A204.1 (cell line): ENCODE measurements around the gene MTSS2.

Source experiments
- FAIRE-seq: peaks from 2 replicates; lab custom pipeline; 2012; peaks lifted over from hg19 to GRCh38; lab: Jason Lieb, UNC

MTSS2 gene, protein sequence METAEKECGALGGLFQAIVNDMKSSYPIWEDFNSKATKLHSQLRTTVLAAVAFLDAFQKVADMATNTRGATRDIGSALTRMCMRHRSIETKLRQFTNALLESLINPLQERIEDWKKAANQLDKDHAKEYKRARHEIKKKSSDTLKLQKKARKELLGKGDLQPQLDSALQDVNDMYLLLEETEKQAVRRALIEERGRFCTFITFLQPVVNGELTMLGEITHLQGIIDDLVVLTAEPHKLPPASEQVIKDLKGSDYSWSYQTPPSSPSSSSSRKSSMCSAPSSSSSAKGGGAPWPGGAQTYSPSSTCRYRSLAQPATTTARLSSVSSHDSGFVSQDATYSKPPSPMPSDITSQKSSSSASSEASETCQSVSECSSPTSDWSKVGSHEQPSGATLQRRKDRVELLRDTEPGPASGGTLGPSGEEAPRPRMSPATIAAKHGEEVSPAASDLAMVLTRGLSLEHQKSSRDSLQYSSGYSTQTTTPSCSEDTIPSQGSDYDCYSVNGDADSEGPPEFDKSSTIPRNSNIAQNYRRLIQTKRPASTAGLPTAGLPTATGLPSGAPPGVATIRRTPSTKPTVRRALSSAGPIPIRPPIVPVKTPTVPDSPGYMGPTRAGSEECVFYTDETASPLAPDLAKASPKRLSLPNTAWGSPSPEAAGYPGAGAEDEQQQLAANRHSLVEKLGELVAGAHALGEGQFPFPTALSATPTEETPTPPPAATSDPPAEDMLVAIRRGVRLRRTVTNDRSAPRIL

DNA sequence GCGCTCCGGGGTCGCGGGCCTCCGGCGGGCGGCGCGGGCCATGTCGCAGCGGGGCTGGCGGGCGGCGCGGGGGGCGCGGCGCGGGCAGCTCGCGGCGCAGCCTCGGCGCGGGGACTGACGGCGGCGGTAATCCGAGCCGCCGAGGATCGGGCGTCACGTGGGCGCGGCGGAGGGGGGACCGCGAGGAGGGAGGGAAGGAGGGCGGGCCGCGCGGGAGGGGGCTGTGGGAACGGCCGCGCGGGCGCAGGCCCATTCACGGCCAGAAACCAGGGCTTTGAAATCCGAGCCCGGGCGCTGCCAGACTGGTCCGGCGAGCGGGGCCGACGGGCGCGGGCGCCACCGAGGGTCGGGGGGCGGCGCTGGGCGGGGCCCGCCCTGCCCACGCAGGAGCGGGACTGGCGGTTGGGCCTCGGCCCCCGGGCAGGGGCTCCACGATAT, at the start of gene MTSS2:
TSS of gene MTSS2 (minus strand) at position 116 of the 438 bp plus-strand sequence. CDS start 262 bp downstream, outside the sequence.
- FAIRE-seq, result no peak

DNA sequence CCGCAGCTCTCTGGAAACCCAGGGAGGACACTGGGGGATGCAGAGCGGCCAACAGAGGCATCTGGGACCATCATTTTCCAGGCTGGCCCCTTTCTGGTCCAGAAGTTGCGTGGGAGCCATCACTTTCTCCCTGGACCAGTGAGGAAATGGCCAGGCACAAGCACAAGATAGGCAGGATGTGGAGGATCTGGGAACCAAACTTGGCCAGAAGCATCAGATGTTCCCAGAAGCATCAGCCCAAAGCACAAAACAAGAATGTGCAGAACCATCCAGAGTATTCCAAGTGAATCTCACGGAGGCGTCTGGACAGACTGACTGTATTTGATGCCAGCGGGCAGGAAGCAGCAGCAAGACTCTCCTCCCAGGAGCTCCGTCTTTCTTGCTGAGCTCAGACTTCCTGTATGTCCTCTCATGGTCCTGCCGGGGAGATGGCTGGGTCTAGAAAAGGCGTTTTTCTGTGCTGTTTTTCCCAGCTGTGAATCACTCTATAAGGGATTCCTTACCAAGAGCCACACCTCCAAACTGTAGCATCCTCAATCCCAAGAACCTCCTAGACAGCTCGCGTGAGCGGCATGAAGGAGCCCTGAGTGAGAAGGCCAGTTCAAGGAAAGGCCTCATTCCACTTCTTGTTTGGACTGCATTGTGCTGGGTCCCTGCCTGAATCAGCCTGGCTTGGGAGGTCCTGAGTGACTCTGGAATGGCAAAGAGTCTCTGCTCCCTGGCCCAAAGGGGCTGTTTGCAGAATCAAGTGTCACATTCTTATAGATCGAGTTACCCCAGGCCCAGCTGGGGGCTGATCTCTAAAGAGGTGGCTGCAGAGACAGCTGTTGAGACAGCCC, 49.5 kb upstream of the MTSS2 start:
- FAIRE-seq, result no peak

DNA sequence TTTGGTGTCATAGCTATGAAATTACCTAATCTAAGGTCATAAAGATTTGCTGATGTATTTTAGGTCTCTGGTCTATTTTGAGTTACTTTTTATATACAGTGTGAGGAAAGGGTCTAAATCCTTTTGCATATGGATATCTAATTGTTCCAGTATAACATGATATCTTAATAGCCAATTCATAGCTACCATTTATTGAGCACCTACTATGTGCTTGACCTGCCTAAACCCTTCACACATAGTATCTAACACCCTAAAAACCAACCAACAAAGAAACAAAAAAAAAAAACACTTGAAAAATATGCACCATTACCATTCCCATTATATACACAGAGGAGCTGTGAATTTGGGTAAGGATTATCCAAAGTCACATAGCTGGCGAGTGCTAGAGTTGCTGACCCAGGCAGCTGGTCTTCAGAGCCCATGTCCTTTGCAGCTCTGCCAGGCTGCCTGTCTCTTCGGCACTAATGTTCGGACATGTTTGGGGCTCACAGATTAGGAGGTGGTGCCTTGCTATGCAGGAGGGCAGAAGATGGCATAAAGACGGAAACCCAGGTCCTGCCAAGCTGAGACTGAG, 48.8 kb upstream of the MTSS2 start:
- no peak for FAIRE-seq

DNA sequence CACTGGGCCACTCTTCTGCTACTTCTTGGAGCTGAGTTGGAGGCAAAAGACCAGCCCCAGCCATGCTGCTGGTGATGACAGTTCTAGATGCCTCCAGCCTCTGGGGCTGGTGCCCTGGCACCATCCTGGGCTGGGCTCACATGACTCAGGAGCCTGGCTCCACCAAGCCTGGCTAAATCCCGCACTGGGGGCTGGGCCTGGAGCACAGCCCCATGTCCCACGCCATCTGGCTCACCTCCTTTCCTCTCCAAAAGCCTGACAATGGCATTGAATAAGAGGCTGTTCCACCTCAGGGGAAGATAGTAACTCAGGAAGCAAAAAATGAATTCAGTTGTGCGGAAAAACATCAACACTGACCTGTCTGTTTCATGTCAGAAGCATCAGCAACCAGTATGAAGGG, 45.1 kb upstream of the MTSS2 start:
- no peak for FAIRE-seq

DNA sequence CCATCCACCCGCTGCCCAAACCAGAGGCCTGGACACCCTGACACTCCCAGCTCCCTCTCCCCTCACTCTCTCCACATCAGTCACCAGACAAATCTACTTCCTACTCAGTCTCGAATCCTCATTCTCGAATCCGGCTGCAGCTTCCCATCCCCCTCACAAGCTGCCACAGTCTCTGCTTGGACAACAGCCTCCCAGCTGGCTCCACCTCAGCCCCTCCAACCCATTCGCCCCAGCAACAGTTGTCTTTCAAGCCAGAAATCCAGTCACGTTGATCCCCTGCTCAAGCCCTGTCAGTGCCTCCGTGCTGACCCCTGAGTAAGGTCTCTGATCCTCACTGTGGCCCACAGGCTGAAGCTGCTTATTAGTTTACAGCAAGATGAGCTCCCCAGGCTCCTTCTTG, 44.2 kb upstream of the MTSS2 start:
- FAIRE-seq, result no peak

DNA sequence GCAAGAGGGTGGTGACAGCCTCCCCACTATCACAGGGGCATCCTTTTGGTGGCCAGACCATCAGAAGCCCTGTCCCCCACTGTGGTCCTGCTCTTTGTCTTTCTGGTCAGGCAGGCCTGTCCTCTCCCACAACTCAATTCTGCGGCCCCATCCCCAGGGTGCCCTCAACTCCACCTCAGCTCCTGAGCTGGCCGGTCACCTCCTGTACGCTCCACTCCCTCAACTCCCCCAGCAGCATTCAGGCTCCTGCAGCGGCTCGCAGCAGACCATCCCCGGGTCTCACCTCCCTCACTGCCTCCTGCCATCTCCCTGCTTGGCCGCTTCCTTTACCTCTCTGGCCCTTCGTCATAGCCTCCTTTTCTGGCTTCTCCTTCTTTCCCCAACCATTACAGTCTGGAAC, 43.4 kb upstream of the MTSS2 start:
- FAIRE-seq, result no peak

DNA sequence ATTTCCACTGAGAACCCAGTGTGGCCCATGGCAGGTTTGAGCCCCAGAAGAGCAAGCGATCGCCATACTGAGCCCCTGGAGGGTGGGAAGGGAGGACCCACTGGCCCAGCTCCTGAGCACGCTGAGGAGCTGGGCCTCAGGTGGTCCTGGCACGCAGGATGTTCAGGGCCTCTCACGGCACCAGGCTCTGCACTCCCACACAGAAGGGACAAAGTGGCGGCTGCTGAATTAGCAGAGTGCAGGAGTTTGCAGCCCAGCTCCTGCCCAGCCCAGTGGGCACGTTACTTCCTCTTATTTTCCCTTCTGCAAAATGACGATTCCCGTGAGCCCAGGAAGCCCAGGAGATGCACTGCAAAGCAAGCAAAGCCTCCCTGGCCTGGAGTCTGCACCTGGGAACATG, 42.3 kb upstream of the MTSS2 start:
- no peak for FAIRE-seq

DNA sequence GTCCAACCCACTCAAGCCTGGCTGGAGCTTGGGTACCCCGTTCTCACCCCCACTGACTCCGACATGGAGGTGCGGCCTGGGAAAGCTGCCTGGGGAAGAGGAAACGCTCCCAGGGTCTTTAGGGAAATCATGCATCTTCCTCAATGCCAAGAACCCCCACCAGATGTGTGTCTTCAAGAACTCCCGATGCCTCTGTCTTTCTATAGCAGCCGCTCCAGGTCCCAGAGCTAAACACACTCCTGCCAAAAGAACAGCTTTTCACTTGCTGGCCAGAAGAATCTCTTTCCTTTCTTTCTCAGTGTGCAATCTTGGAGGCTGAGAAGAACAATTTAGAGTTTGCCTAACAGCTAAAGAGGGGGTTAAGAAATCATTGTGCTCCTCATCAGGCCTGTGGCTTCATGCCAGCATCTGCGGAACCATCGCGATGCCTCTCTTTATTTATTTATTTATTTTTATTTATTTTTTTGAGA, 41.1 kb upstream of the MTSS2 start:
- no peak for FAIRE-seq

DNA sequence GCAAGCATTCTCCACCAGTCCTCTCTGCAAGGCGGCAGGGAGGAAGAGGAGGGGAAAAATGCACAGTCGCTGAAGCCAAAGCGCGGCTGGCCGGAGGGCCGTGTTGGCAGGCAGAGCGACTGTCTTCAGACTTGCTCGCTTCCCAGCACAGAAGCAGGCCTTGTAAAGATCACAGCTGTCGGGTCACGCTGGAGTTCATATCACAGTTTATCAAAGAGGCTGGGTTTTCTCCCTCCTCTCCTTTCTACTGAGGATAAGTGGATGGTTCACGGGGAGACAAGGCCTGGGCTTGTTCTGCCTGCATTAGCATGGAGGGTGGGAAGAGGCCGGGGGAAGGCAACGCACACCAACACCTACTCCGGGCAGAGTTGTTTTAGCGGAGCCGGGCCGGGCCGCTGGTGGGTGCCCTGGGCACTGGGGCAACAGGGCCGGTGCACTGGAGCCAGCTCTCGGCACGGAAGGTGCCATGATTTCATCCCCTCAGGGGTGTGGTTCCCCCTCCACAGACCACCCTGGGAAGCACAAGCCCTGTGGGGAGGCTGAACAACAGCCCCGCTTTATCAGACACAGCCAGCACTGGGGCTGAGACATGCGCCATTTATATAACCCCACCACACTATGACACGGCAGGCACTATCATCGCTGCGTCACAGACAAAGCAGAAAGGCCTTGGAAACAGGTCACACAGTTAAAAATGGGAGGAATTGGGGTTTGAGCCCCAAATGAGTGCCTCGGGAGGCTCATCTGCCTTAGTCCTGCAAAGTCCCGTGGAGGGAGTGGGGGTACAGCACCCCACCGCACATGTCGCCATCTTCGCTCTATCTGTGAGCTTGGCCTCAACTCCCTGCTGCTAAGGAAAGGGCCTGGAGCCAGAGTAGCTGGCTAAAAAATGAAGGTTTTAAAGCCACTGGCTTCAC, 40.3 kb upstream of the MTSS2 start:
- no peak for FAIRE-seq

DNA sequence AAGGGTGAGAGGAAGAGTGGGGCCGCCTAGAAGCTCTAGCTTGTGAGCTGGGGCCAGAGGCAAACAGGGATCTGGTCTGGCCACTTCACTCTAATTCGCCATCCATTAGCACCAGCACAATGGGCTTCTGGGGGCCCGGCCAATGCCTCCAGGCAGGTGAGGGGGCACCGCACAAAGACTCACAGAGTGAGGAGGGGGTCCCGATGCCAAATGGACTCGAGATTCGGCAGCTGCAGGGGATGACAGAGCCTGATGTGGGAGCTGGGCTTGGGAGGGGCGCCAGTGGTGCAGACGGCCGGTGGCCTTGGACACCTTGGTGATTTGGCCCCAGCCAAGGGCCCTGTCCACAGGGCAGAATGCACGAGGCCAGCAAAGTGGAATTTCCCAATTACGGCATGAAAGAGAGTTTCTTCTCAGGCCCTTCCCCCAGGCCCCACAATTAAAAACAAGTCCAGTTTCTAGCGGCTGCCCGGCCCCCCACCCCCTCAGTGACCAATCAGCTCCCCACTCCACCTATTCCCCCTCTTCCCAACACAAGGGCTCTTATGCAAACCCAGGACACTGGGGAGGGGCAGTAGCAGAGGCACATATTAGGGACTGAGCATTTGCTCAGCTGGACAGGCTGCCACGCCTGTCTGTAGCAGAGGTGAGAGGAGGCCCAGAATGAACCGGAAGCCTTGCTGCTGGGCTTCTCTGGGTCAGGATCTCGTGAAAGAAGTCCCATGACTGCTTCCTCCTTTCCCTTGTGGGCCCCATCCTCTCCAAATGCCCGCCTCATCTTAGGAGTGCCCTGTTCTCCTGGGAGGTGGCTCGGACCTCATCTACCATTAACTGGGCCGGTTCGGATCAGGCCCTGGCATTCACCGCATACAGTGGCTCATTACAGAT, 39.4 kb upstream of the MTSS2 start:
- FAIRE-seq, result no peak

DNA sequence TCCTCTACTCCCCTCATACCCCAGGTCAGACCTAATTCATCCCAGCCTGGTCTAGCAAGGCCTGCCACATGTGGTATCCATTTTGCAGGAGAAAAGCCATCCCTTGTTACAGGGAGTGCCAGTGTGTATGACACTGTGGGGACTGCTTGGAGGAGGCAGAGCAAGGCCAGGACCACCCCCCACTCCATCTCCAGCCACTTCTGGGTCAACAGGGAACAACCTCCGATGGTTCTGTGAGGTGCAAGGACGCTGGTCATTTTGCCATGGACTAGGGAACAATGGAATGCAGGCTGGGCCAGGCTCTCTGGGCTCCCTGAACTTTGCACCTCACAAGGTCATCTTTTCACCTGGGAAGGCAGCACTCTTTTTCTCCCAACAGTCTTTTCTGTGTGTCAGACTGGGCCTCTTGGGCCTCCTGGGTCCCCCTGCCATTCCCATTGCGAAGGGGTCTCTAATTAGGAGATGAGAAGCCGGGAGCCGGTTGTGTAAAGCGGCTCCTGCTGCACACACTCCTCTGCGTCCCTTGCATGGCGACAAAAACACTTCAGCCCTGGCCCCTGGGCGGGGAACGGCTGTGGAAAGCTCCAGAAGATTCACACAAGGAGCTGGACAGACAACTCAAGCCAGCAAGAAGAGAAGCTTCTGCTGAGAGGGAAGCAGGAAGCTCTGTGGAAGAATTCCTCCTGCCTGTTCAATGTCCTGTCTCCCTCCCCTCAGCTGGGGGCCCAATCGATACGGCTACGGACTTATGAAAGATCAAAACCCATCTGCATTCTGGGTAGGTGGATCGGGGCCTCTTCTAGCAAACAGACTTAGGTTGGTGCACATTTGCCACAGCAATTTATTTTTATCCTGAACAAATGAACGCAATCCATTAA, 38.5 kb upstream of the MTSS2 start:
- FAIRE-seq, result no peak

DNA sequence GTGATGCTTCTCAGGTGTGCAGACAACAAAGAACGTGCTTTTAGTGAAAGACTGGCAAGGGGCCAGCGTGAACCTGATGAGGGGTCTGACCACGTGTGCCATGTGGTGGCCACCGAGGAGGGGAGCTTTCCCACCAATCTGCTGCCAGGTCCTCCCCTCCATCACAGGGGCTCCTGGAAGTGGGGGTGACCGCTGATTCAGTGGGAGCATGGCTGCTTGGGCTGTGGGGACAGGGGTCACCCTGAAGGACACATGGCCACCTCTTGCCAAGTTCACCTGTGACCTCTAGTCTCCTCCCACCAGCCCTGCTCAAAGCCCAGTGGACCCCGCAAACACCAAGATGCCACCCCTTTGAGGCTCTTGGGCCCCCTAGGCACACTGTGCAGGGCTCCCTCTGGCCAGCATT, 37.9 kb upstream of the MTSS2 start:
- FAIRE-seq, result no peak

DNA sequence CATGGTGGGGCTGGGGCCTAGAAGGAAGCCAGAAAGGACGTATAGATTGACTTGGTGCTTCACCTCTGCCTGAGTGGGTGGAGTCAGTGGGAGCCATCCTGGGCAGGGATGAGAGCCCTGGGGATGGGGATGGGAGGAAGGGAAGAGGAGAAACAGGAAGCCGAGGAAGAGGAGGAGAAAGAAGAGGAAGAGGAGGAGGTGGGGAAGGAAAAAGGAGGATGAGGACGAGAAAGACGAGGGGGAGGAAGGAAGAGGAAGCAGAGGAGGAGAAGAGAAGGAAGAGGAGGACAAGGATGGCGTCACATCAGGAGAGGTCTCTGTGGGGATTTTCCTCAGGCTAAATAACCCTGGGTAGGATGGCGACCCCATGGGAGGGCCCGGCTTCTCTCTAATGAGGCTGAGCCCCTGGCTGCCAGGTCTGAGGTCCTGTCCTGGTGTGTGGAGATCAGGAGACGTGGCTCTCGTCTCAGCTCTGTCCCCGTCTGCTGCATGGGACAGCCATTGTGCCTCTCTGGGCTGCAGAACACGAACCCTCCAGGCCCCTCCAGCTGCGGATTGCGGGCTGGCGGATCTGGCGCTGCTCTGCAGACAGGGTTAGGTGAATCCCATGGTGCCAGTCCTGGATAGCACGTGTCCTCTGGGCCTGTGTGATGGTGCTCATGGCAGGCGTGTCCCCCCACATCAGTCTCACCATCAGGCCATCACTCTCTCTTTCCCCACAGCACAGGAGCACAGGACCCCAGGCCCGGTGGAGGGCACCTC, 35.5 kb upstream of the MTSS2 start:
- FAIRE-seq, result no peak

DNA sequence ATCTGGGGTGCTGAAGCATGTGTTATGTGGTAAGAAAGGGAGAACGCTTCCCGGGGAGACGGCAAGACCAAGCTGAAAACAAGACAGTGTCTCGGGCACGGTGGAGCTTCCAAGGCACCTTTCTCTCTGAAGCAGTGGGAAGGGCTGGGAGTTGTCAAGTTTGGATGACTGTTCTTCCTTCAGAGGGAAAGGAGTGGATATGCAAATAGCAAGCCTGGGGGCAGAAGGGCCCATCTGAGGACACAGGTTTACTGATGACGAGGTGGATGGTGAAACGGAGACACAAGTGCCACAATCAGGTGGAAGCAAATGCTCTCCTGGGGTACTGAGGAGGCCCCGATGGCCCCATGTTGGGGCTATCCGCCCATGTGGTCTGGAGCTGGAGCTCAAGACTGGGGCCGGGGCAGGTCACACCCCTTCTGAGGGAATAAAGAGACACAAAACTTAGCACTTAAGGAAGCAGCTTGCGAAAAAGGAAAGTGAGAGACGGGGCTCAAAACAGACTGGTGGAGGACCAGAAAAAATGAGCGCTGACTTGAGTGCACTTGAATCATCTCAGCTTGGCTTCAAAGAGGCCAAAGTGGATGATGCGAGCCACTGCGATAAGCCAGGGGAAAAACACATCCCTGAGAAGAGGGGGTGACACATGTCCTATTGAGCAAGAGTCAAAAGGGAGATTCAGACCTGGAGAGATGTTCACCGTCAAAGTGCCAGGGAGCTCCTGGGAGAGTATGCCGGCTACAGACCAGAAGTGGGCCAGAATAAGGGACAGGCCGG, 34.8 kb upstream of the MTSS2 start:
- FAIRE-seq, result no peak

DNA sequence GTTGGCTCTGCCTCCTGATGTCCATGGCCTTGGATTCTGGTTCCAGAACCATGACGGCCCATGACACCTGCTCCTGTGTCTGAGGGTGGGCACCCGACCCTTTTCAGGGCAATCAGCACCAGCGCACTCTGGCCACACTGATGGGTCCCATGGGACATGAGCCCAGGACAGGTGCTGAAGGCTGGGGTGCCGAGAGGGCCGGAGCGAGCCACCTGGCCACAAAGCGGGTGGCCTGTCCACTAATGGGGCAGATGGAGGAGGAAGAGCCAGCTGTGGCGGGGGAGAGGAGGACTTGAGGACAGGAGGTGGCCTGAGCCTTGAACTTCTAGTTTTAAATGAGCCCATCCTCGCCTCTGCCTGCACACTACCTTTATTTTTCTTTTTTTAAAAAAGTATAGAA, 31.2 kb upstream of the MTSS2 start:
- no peak for FAIRE-seq

DNA sequence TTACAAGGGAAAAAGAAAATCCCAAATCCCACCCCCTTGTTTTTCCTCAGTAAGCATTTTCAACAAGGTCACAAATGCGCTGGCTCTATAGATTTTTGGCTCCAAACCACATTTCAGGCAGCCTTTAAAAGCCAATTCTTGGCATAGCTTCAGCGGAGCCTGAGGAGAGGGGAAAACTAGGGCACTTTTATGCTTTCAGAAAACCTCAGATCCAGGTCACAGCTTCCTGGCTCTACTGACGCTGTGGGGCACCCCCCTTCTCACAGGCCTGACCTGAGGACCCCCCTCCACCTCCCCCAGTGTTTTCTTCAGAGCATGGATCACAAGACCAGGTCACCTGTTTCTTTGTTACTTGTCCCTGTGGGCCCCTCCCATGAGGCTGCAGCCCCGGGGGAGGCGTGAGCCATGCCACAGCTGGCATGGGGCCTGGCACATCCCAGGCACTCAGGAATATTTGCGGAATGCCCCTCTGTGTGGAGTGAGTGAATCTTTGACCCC, 30.1 kb upstream of the MTSS2 start:
- FAIRE-seq, result no peak
